ENCODE results near the gene RBKS. TPM values are rescaled to one million over a fixed set of nuclear protein-coding genes. Genes with fewer than 3 reads are reported as not detected.

Gene RBKS
- total RNA-seq, 1 experiment from 2014 or later, result 3.3 TPM

DNA sequence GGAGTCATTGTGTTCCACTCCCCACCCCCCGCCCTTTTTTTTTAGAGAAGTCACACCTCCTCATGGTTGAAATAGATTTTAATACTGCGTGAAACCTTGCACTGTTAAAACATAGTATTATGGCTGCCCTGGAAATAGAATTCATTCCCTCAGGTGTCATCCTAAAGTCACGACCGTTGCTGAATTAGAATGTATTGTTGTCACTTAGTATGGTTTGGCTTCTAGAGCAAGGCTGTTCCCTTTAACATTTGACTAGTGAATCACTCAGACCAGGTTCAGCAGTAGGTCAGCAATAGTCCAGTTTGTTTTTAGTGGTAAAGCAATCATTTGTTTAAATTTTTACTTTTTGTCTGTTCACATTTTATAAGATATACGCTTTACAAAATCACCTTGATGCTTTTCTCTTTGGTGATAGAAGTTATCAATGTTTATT is 1.5 kb upstream of the RBKS start:
- no peak for DNase-seq

DNA sequence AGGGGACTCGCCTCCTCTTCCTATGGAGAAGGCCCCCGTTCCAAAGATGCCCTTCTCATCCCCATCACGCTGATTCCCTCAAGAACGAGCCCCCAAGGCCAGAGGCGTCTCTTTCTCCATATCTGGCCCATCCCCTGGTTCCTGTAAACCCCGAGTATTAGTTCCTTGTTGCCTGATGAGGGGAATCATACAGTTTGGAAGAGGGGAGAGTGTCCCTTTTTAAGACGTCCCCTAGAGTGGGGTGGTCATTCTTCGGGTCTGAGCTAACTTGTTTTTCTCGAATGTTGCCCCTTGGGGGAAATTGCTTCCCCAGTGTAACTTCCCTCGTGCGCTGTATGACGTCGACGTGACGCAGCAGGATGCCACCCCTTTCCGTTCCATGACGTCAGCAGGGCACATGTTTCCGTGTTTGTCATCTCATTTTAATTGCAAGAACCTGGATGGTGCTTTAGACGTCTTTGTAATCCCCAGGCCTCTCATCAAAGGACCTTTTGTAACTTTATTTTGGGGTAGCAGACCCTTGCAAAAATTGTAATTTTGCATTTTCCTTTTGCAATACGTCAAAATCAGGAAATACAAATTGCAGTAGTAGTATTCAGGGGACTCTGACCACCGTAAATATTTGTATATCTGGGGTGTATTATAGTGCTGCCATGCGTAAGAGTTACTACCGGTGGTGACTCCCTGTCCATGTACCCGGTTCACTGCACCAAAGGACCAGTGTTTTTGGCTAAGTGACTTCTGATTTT is 911 bp upstream of the RBKS start:
- Mint-ChIP-seq H3K27ac (ENCODE audit: unreplicated experiment) (peak overlapping the region; percentile 97), H3K4me1 (ENCODE audit: low read depth, unreplicated experiment) (peaks cover 15% of the 10 kb centered on the region), H3K9me3 (ENCODE audit: low read depth, unreplicated experiment) (no peaks in the 10 kb centered on the region), H3K36me3 (ENCODE audit: insufficient read depth, unreplicated experiment) (peaks cover 26% of the 10 kb centered on the region), H3K4me3 (ENCODE audit: low read depth, unreplicated experiment) (peak overlapping the region; percentile 98), H3K27me3 (ENCODE audit: unreplicated experiment) (no peaks in the 10 kb centered on the region)
- TSS peak; percentile 54 for BruUV-seq (replicated peaks)
- CTCF ChIA-PET, result no interaction called here
- intact Hi-C loops (cut with micrococcal nuclease; ENCODE audit: unreplicated experiment), result no loop called here
- TF ChIP-seq, protein P1, sequence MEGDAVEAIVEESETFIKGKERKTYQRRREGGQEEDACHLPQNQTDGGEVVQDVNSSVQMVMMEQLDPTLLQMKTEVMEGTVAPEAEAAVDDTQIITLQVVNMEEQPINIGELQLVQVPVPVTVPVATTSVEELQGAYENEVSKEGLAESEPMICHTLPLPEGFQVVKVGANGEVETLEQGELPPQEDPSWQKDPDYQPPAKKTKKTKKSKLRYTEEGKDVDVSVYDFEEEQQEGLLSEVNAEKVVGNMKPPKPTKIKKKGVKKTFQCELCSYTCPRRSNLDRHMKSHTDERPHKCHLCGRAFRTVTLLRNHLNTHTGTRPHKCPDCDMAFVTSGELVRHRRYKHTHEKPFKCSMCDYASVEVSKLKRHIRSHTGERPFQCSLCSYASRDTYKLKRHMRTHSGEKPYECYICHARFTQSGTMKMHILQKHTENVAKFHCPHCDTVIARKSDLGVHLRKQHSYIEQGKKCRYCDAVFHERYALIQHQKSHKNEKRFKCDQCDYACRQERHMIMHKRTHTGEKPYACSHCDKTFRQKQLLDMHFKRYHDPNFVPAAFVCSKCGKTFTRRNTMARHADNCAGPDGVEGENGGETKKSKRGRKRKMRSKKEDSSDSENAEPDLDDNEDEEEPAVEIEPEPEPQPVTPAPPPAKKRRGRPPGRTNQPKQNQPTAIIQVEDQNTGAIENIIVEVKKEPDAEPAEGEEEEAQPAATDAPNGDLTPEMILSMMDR (IDR thresholded peaks at IDR 0.05; ENCODE audit: unreplicated experiment), result no peak
- peak; percentile 77 for DNase-seq

More for the DNA sequence above, 1.5 kb upstream of the RBKS start:
- Mint-ChIP-seq H3K27ac (ENCODE audit: unreplicated experiment) (peak overlapping the region; percentile 97), H3K4me1 (ENCODE audit: low read depth, unreplicated experiment) (peaks cover 10% of the 10 kb centered on the region), H3K4me3 (ENCODE audit: low read depth, unreplicated experiment) (peak overlapping the region; percentile 98), H3K9me3 (ENCODE audit: low read depth, unreplicated experiment) (no peaks in the 10 kb centered on the region), H3K36me3 (ENCODE audit: insufficient read depth, unreplicated experiment) (peaks cover 27% of the 10 kb centered on the region), H3K27me3 (ENCODE audit: unreplicated experiment) (no peaks in the 10 kb centered on the region)
- BruUV-seq (replicated peaks), result no TSS peak
- CTCF ChIA-PET, result no interaction called here
- TF ChIP-seq, protein P1 (IDR thresholded peaks at IDR 0.05; ENCODE audit: unreplicated experiment), result no peak
- intact Hi-C loops (cut with micrococcal nuclease; ENCODE audit: unreplicated experiment), result no loop called here

DNA sequence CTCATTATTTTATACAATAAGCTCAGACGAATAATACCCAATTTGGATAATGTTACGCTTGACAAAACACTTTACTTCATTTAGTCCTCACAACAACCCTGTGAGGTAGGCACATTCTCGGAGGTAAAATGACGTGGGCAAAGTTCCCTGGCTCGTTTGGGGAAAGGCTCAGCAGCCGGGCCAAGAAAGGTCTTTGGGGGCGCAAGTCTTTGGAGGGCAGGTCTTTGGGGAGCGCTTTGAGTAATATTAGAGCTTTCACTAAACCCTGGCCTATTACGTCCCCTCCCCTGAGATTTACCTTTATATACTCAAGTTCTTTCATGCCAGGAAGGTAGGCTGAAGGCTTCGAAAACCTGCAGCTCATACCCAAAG is 427 bp downstream of the RBKS start:
- CTCF ChIA-PET, result no interaction called here
- Mint-ChIP-seq H3K4me1 (ENCODE audit: low read depth, unreplicated experiment) (peaks cover 28% of the 10 kb centered on the region), H3K27me3 (ENCODE audit: unreplicated experiment) (no peaks in the 10 kb centered on the region), H3K4me3 (ENCODE audit: low read depth, unreplicated experiment) (peak overlapping the region; percentile 98), H3K9me3 (ENCODE audit: low read depth, unreplicated experiment) (no peaks in the 10 kb centered on the region), H3K36me3 (ENCODE audit: insufficient read depth, unreplicated experiment) (peaks cover 26% of the 10 kb centered on the region), H3K27ac (ENCODE audit: unreplicated experiment) (peak overlapping the region; percentile 97)
- intact Hi-C loops (cut with micrococcal nuclease; ENCODE audit: unreplicated experiment), result no loop called here
- TF ChIP-seq, protein P1 (IDR thresholded peaks at IDR 0.05; ENCODE audit: unreplicated experiment), result no peak
- TSS peak; percentile 80 for BruUV-seq (replicated peaks)
- peak; percentile 8 for DNase-seq

DNA sequence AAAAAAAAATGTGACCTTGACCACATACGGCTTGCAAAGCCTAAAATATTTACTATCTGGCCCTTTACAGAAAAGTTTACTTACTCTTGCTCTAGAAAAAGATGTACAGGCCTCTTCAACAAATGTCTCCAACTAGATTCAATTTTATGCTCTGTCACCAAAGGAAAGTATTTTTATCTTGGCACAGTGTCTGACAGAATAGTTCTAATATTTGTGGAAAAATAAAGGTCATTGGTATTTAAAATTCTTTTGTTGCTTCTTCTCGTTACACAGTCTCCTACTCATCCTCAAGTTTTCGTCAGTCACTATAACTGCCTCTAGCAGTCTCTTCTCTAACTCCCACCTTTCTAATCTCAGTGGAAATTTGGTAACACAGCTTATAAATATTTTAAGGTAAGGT is 1.4 kb downstream of the RBKS start:
- H3K27me3 Mint-ChIP-seq (ENCODE audit: unreplicated experiment), result no peaks in the 10 kb centered on the region
- TF ChIP-seq, protein P1 (IDR thresholded peaks at IDR 0.05; ENCODE audit: unreplicated experiment), result no peak
- CTCF ChIA-PET, result no interaction called here
- intact Hi-C loops (cut with micrococcal nuclease; ENCODE audit: unreplicated experiment), result no loop called here
- no peaks in the 10 kb centered on the region for H3K9me3 Mint-ChIP-seq (ENCODE audit: low read depth, unreplicated experiment)
- peak overlapping the region; percentile 98 for H3K4me3 Mint-ChIP-seq (ENCODE audit: low read depth, unreplicated experiment)
- no TSS peak for BruUV-seq (replicated peaks)
- H3K27ac Mint-ChIP-seq (ENCODE audit: unreplicated experiment), result peak overlapping the region; percentile 97
- no peak for DNase-seq
- peaks cover 31% of the 10 kb centered on the region for H3K4me1 Mint-ChIP-seq (ENCODE audit: low read depth, unreplicated experiment)
- peaks cover 26% of the 10 kb centered on the region for H3K36me3 Mint-ChIP-seq (ENCODE audit: insufficient read depth, unreplicated experiment)
